CMK (cell line): ENCODE data around the gene NT5C2.
"Not testable (repeated sequence)": the region's sequence is repeated elsewhere in the genome, so short reads cannot be mapped to it uniquely, and the experiment has no call there.

Experiments
- DNase-seq: peaks from one replicate; pipeline ENCODE4 v3.0.0-alpha.2; 2010; ENCODE audit warnings: low read depth

The NT5C2 gene

GRCh38 chr10:103163766-103164403, 29.2 kb downstream of the NT5C2 start:
- DNase-seq: not testable (repeated sequence)

- no peak for DNase-seq
These were observed 35.8 kb downstream of the NT5C2 start for GRCh38 chr10:103157246-103157645.

GRCh38 chr10:103155471-103156085, 37.5 kb downstream of the NT5C2 start:
- DNase-seq: no peak

GRCh38 chr10:103154521-103155299, 38.4 kb downstream of the NT5C2 start:
- no peak for DNase-seq

- DNase-seq: no peak
These were observed 39.5 kb downstream of the NT5C2 start for GRCh38 chr10:103153302-103154197.

GRCh38 chr10:103149991-103150622, 43.0 kb downstream of the NT5C2 start:
- DNase-seq: no peak

- no peak for DNase-seq
These were observed 45.4 kb downstream of the NT5C2 start for GRCh38 chr10:103147645-103148044.

- DNase-seq: no peak
These were observed 47.1 kb downstream of the NT5C2 start for GRCh38 chr10:103145860-103146466.

GRCh38 chr10:103145046-103145445, 48.0 kb downstream of the NT5C2 start:
- DNase-seq: no peak

- no peak for DNase-seq
These were observed 49.0 kb downstream of the NT5C2 start for GRCh38 chr10:103144041-103144440.

- not testable (repeated sequence) for DNase-seq
These were observed 49.4 kb downstream of the NT5C2 start for GRCh38 chr10:103143641-103144040.

- no peak for DNase-seq
These were observed 51.1 kb downstream of the NT5C2 start for GRCh38 chr10:103141950-103142349.

GRCh38 chr10:103140469-103140868, 52.6 kb downstream of the NT5C2 start:
- DNase-seq: no peak

- DNase-seq: no peak
These were observed 53.3 kb downstream of the NT5C2 start for GRCh38 chr10:103139803-103140202.

GRCh38 chr10:103135168-103135567, 57.9 kb downstream of the NT5C2 start:
- not testable (repeated sequence) for DNase-seq

GRCh38 chr10:103130910-103131309, 62.2 kb downstream of the NT5C2 start:
- no peak for DNase-seq

GRCh38 chr10:103130180-103130579, 62.9 kb downstream of the NT5C2 start:
- DNase-seq: not testable (repeated sequence)

GRCh38 chr10:103127241-103127640, 65.8 kb downstream of the NT5C2 start:
- no peak for DNase-seq

GRCh38 chr10:103125323-103126267, 67.5 kb downstream of the NT5C2 start:
- DNase-seq: peak; percentile 26
